ENCODE data around the gene PEAK1. TPM values are rescaled to one million over a fixed set of nuclear protein-coding genes. Genes with fewer than 3 reads are reported as not detected.

Gene PEAK1
- total RNA-seq, 1 donor from 2014 or later = 60.0 TPM

DNA sequence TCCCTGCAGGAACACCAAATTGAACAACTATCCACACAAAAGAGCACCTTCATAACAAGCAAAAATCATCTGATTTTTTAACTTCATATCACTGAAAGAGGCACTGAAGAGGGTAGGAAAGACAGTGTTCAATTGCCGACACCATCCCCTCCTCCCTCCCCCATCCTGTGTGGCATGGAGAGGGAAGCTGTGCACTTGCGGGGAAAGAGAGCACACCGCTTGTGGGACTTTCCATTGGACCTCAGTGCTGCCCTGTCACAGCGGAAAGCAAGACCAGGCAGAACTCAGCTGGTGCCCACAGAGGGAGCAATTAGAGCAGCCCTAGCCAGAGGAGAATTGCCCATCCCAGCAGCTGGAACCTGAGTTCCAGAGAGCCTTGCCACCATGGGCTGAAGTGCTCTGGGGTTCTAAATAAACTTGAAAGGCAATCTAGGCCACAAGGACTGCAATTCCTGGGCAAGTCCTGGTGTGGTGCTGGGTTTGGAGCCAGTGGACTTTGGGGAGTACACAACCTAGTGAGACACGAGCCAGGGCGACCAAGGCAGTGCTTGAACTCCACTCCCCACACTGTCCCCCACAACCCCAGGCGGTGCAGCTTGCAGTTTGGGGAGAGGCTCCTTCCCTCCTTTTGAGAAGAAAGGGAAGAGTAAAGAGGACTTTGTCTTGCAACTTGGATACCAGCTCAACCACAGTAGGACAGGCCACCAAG lies 27.0 kb downstream of the PEAK1 start:
- Histone ChIP-seq H3K27ac (ENCODE audit: low read depth, low read length) (no peak overlapping the region), H3K4me3 (ENCODE audit: low read length in 3 of 3) (no peak overlapping the region), H3K4me1 (ENCODE audit: control insufficient read depth in 3 of 3, insufficient read depth in 3 of 3, low read length in 3 of 3) (peaks cover 2 to 12% (median 4%) of the 10 kb centered on the region in 3 donors), H3K9ac (ENCODE audit: low read depth in 1 of 3, low read length in 3 of 3) (no peak overlapping the region), H3K36me3 (ENCODE audit: control insufficient read depth in 3 of 3, insufficient read depth in 3 of 3, low read length in 3 of 3) (no peaks in the 10 kb centered on the region), H3K9me3 (ENCODE audit: control insufficient read depth in 3 of 3, low read length in 3 of 3) (no peaks in the 10 kb centered on the region), H3K27me3 (ENCODE audit: control insufficient read depth in 3 of 3, insufficient read depth in 3 of 3, low read length in 3 of 3) (no peaks in the 10 kb centered on the region)

- H3K4me1 ChIP-seq (ENCODE audit: control insufficient read depth in 3 of 3, insufficient read depth in 3 of 3, low read length in 3 of 3) = peaks cover 5 to 19% (median 8%) of the 10 kb centered on the region in 3 donors
- no peak overlapping the region for H3K27ac ChIP-seq (ENCODE audit: low read depth, low read length)
- H3K9me3 ChIP-seq (ENCODE audit: control insufficient read depth in 3 of 3, low read length in 3 of 3) = no peaks in the 10 kb centered on the region
- no peak overlapping the region for H3K4me3 ChIP-seq (ENCODE audit: low read length in 3 of 3)
- no peak overlapping the region for H3K9ac ChIP-seq (ENCODE audit: low read depth in 1 of 3, low read length in 3 of 3)
- H3K36me3 ChIP-seq (ENCODE audit: control insufficient read depth in 3 of 3, insufficient read depth in 3 of 3, low read length in 3 of 3) = no peaks in the 10 kb centered on the region
- no peaks in the 10 kb centered on the region for H3K27me3 ChIP-seq (ENCODE audit: control insufficient read depth in 3 of 3, insufficient read depth in 3 of 3, low read length in 3 of 3)
Measured at GRCh38 chr15:77391372-77391951, 28.4 kb downstream of the PEAK1 start.

DNA sequence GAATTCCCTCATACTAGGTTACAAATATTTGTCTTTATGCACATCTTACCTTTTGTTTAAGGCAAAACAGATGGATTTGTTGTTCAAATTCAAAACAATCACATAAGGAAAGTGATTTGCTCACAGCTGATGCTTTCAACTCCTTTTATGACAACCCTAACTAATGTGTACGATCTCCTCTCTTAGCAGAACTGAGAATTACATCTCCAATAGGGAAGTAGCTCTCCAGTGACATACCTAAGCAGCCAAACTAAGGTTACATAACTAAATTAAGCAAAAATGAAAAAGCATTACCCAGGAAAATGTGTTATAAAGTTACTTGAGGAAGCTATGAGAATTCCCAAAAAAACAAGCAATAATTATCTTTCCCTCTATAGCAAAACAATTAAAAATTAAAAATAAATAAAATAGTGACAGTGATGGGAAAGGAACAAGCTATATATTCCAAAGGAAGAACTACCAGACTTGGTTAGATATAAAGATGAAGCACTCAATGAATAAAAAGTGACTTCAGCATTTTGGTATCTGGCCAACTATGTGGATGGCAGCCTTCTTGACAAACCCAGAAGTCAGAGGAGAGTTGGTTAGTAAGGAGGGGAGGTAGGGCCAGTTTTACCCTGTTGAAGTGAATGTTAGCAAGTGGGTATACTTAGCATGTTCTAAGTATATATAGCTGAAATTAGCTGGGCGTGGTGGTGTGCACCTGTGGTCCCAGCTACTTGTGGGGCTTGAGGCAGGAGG lies 32.4 kb downstream of the PEAK1 start:
- H3K36me3 ChIP-seq (ENCODE audit: control insufficient read depth in 3 of 3, insufficient read depth in 3 of 3, low read length in 3 of 3) = no peaks in the 10 kb centered on the region
- peaks cover 8 to 26% (median 12%) of the 10 kb centered on the region in 3 donors for H3K4me1 ChIP-seq (ENCODE audit: control insufficient read depth in 3 of 3, insufficient read depth in 3 of 3, low read length in 3 of 3)
- H3K9ac ChIP-seq (ENCODE audit: low read depth in 1 of 3, low read length in 3 of 3) = no peak overlapping the region
- no peaks in the 10 kb centered on the region for H3K9me3 ChIP-seq (ENCODE audit: control insufficient read depth in 3 of 3, low read length in 3 of 3)
- H3K27ac ChIP-seq (ENCODE audit: low read depth, low read length) = no peak overlapping the region
- H3K4me3 ChIP-seq (ENCODE audit: low read length in 3 of 3) = no peak overlapping the region
- H3K27me3 ChIP-seq (ENCODE audit: control insufficient read depth in 3 of 3, insufficient read depth in 3 of 3, low read length in 3 of 3) = no peaks in the 10 kb centered on the region

DNA sequence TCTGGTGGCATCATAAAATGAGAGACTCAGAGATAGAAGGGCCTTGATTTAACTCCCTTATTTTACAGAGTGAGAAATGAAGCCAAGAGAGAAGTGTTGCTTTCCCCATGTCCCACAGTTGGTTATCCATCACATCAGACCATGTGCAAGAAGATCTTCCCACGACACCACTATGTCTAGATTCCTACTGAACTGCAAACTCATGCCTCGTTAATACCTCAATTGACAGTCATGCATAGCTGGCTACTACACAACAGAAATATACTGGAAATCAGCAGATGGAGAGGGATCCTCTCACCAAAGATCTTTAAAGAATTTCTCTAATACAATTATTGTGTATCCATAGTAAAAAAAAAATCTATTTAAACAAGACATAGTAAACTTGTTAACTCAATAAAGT lies 33.3 kb downstream of the PEAK1 start:
- Histone ChIP-seq H3K27ac (ENCODE audit: low read depth, low read length) (no peak overlapping the region), H3K4me1 (ENCODE audit: control insufficient read depth in 3 of 3, insufficient read depth in 3 of 3, low read length in 3 of 3) (peaks cover 8 to 26% (median 12%) of the 10 kb centered on the region in 3 donors), H3K27me3 (ENCODE audit: control insufficient read depth in 3 of 3, insufficient read depth in 3 of 3, low read length in 3 of 3) (no peaks in the 10 kb centered on the region), H3K36me3 (ENCODE audit: control insufficient read depth in 3 of 3, insufficient read depth in 3 of 3, low read length in 3 of 3) (no peaks in the 10 kb centered on the region), H3K9ac (ENCODE audit: low read depth in 1 of 3, low read length in 3 of 3) (no peak overlapping the region), H3K4me3 (ENCODE audit: low read length in 3 of 3) (no peak overlapping the region), H3K9me3 (ENCODE audit: control insufficient read depth in 3 of 3, low read length in 3 of 3) (no peaks in the 10 kb centered on the region)

DNA sequence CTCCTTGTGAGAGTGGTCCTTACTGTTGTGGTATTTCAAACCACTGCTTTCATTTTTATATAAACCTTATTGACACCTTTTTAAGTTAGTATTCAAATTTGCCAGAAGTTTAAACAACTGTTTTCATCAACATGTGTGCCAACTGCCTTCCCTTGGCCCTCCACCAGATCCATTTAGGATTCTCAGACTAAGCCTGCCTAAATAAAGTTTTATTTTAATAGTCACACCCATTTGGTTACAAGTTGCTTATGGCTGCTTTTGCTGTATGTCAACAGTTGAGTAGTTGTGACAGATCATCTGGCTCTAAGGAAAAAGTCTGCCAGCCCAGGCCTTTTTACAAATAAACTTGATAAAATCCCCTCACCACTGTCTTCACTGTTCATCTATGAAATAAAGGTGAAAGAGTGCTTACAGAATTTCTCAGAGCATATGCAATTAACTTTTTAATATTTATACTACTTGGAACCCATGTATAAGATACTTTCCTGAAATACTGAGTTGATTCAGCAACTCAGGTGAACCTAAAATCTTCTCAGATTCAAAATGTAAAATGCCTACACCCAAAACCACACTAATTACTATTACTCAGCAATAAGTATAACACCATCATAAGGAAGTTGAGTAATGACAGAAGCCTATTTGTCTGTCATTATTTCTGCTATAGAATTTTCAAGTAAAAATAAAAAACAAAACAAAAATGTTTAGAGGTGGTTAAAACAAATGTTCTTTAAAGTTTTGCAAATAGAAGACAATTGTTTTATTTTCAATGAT lies 35.1 kb downstream of the PEAK1 start:
- no peak overlapping the region for H3K27ac ChIP-seq (ENCODE audit: low read depth, low read length)
- H3K4me1 ChIP-seq (ENCODE audit: control insufficient read depth in 3 of 3, insufficient read depth in 3 of 3, low read length in 3 of 3) = peaks cover 6 to 16% (median 9%) of the 10 kb centered on the region in 3 donors
- H3K9ac ChIP-seq (ENCODE audit: low read depth in 1 of 3, low read length in 3 of 3) = no peak overlapping the region

DNA sequence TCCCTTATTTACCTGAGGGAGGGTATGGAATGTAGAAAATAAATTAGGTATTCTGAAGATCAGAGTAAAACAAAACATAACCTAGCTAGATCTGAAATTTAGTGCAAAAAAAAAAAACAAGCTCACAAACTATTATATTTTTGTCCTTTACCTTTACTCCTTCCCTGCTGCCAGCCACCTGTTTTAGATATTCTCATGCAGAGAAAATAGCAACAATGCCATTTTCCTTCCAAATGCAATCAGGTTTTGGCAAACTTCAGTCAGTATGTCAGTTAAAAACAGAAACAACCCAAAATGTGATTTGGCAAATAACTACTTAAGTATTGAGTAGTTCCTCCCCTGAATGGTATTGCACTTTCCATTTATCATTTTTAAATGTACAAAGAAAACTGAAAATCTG lies 35.8 kb downstream of the PEAK1 start:
- H3K4me3 ChIP-seq (ENCODE audit: low read length in 3 of 3) = no peak overlapping the region
- no peak overlapping the region for H3K27ac ChIP-seq (ENCODE audit: low read depth, low read length)
- no peaks in the 10 kb centered on the region for H3K9me3 ChIP-seq (ENCODE audit: control insufficient read depth in 3 of 3, low read length in 3 of 3)
- no peaks in the 10 kb centered on the region for H3K27me3 ChIP-seq (ENCODE audit: control insufficient read depth in 3 of 3, insufficient read depth in 3 of 3, low read length in 3 of 3)
- H3K36me3 ChIP-seq (ENCODE audit: control insufficient read depth in 3 of 3, insufficient read depth in 3 of 3, low read length in 3 of 3) = no peaks in the 10 kb centered on the region
- no peak overlapping the region for H3K9ac ChIP-seq (ENCODE audit: low read depth in 1 of 3, low read length in 3 of 3)
- peaks cover 6 to 16% (median 9%) of the 10 kb centered on the region in 3 donors for H3K4me1 ChIP-seq (ENCODE audit: control insufficient read depth in 3 of 3, insufficient read depth in 3 of 3, low read length in 3 of 3)

More for the DNA sequence above, 35.1 kb downstream of the PEAK1 start:
- Histone ChIP-seq H3K9me3 (ENCODE audit: control insufficient read depth in 3 of 3, low read length in 3 of 3) (no peaks in the 10 kb centered on the region), H3K36me3 (ENCODE audit: control insufficient read depth in 3 of 3, insufficient read depth in 3 of 3, low read length in 3 of 3) (no peaks in the 10 kb centered on the region), H3K27me3 (ENCODE audit: control insufficient read depth in 3 of 3, insufficient read depth in 3 of 3, low read length in 3 of 3) (no peaks in the 10 kb centered on the region), H3K4me3 (ENCODE audit: low read length in 3 of 3) (no peak overlapping the region)

DNA sequence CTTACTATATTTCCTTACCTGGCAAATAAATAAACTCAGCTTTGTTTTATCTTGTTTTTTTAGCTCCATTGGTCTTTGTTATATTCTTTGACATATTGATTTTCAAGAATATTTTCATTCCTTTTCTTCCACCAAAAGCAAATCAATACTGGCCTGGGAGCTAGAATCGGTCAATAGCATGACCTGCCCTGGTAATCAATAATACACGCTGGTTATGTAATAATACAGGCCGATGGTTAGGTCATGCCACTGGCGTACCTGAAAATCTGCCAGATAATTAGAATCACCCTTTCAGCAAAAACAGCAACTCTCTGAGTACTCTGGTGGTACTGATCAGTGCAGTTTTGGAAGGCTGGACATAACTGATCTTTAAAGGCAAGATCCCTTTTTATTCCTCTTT lies 39.9 kb downstream of the PEAK1 start:
- no peaks in the 10 kb centered on the region for H3K9me3 ChIP-seq (ENCODE audit: control insufficient read depth in 3 of 3, low read length in 3 of 3)
- no peak overlapping the region for H3K9ac ChIP-seq (ENCODE audit: low read depth in 1 of 3, low read length in 3 of 3)
- H3K4me3 ChIP-seq (ENCODE audit: low read length in 3 of 3) = no peak overlapping the region
- H3K27me3 ChIP-seq (ENCODE audit: control insufficient read depth in 3 of 3, insufficient read depth in 3 of 3, low read length in 3 of 3) = no peaks in the 10 kb centered on the region
- peaks cover 0 to 4% (median 2%) of the 10 kb centered on the region in 3 donors for H3K4me1 ChIP-seq (ENCODE audit: control insufficient read depth in 3 of 3, insufficient read depth in 3 of 3, low read length in 3 of 3)
- H3K27ac ChIP-seq (ENCODE audit: low read depth, low read length) = no peak overlapping the region
- no peaks in the 10 kb centered on the region for H3K36me3 ChIP-seq (ENCODE audit: control insufficient read depth in 3 of 3, insufficient read depth in 3 of 3, low read length in 3 of 3)

GRCh38 chr15:77376770-77377169 lies 43.1 kb downstream of the PEAK1 start:
- Histone ChIP-seq H3K4me3 (ENCODE audit: low read length in 3 of 3) (no peak overlapping the region), H3K4me1 (ENCODE audit: control insufficient read depth in 3 of 3, insufficient read depth in 3 of 3, low read length in 3 of 3) (no peaks in the 10 kb centered on the region), H3K9ac (ENCODE audit: low read depth in 1 of 3, low read length in 3 of 3) (no peak overlapping the region), H3K36me3 (ENCODE audit: control insufficient read depth in 3 of 3, insufficient read depth in 3 of 3, low read length in 3 of 3) (no peaks in the 10 kb centered on the region), H3K9me3 (ENCODE audit: control insufficient read depth in 3 of 3, low read length in 3 of 3) (no peaks in the 10 kb centered on the region), H3K27me3 (ENCODE audit: control insufficient read depth in 3 of 3, insufficient read depth in 3 of 3, low read length in 3 of 3) (no peaks in the 10 kb centered on the region), H3K27ac (ENCODE audit: low read depth, low read length) (no peak overlapping the region)

DNA sequence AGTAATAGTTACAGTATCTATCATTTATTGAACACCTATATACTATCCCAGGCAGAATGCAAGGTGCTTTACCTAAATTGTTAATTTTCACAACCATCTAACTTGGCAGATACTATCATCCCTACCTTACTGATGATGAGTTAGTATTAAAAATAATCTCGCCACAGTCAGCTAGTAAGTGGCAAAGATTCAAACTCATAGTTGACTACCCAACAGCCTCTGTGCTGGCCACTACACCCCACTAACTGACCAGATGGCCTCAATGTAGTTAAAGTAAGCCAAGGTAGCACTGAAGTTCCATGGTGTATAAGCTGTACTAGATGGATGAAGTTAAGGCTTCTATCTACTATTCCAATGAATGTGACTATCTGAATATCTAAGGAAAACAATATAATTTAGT lies 44.8 kb downstream of the PEAK1 start:
- Histone ChIP-seq H3K9ac (ENCODE audit: low read depth in 1 of 3, low read length in 3 of 3) (no peak overlapping the region), H3K9me3 (ENCODE audit: control insufficient read depth in 3 of 3, low read length in 3 of 3) (no peaks in the 10 kb centered on the region), H3K4me1 (ENCODE audit: control insufficient read depth in 3 of 3, insufficient read depth in 3 of 3, low read length in 3 of 3) (no peaks in the 10 kb centered on the region), H3K27me3 (ENCODE audit: control insufficient read depth in 3 of 3, insufficient read depth in 3 of 3, low read length in 3 of 3) (no peaks in the 10 kb centered on the region), H3K36me3 (ENCODE audit: control insufficient read depth in 3 of 3, insufficient read depth in 3 of 3, low read length in 3 of 3) (no peaks in the 10 kb centered on the region), H3K27ac (ENCODE audit: low read depth, low read length) (no peak overlapping the region), H3K4me3 (ENCODE audit: low read length in 3 of 3) (no peak overlapping the region)

Measured in skeletal muscle tissue (tissue), 4 donors.